Mesothelial cell of epicardium (in vitro differentiated cells): ENCODE results near the gene RAN. TPM values are rescaled to one million over a fixed set of nuclear protein-coding genes. Genes with fewer than 3 reads are reported as not detected.

Experiments
- DNase-seq, 2 experiments: peaks; one replicate each; pipeline ENCODE4 v3.0.0; 2021; ENCODE audit warnings: low spot score in 2 of 2; ENCODE audit not compliant: unreplicated experiment in 2 of 2
- H3K27ac Mint-ChIP-seq: 2 replicates; pipeline ENCODE4 v1.8.0; 2021; ENCODE audit warnings: mixed read lengths
- H3K27me3 Mint-ChIP-seq: 2 replicates; pipeline ENCODE4 v1.8.0; 2021; ENCODE audit warnings: low read depth, mixed read lengths
- H3K36me3 Mint-ChIP-seq: 2 replicates; pipeline ENCODE4 v1.8.0; 2021; ENCODE audit warnings: mixed read lengths
- H3K4me1 Mint-ChIP-seq: 2 replicates; pipeline ENCODE4 v1.8.0; 2021; ENCODE audit warnings: mixed read lengths
- H3K4me3 Mint-ChIP-seq: 2 replicates; pipeline ENCODE4 v1.8.0; 2021; ENCODE audit warnings: mild to moderate bottlenecking, moderate library complexity, mixed read lengths
- H3K9me3 Mint-ChIP-seq: 2 replicates; pipeline ENCODE4 v1.8.0; 2021; ENCODE audit warnings: mixed read lengths
- CTCF ChIP-seq: fragments of 200-600 bp; sonication (generic); IDR thresholded peaks from one replicate; pipeline ENCODE4 v1.5.0; 2021; ENCODE audit warnings: antibody characterized with exemption; ENCODE audit not compliant: unreplicated experiment
- total RNA-seq: library from RNA; stranded (reverse); gene quantifications from 3 replicates; pipeline ENCODE4 v1.2.1, GENCODE V29; 2021

The RAN gene
- total RNA-seq, 1 donor from 2014 or later: 629 TPM

GRCh38 chr12:130835011-130835410 lies 36.9 kb upstream of the RAN start:
- Mint-ChIP-seq H3K36me3 (no peaks in the 10 kb centered on the region), H3K27me3 (peaks cover 2% of the 10 kb centered on the region), H3K27ac (no peak overlapping the region), H3K4me3 (no peak overlapping the region), H3K4me1 (peaks cover 22% of the 10 kb centered on the region), H3K9me3 (no peaks in the 10 kb centered on the region)
- no peak for DNase-seq
- no peak for TF ChIP-seq CTCF

- Mint-ChIP-seq H3K4me1 (peaks cover 24% of the 10 kb centered on the region), H3K27me3 (peaks cover 2% of the 10 kb centered on the region), H3K27ac (no peak overlapping the region), H3K36me3 (no peaks in the 10 kb centered on the region), H3K9me3 (no peaks in the 10 kb centered on the region), H3K4me3 (no peak overlapping the region)
- TF ChIP-seq CTCF: no peak
- DNase-seq: no peak
Observed at GRCh38 chr12:130835436-130835835, 36.4 kb upstream of the RAN start.

GRCh38 chr12:130838284-130838950 lies 33.4 kb upstream of the RAN start:
- Mint-ChIP-seq H3K27me3 (peaks cover 2% of the 10 kb centered on the region), H3K9me3 (no peaks in the 10 kb centered on the region), H3K4me1 (peaks cover 18% of the 10 kb centered on the region), H3K36me3 (no peaks in the 10 kb centered on the region), H3K4me3 (peak overlapping the region; percentile 73), H3K27ac (no peak overlapping the region)
- no peak for TF ChIP-seq CTCF
- peak; percentile 32 to 57 for DNase-seq

- H3K9me3 Mint-ChIP-seq: no peaks in the 10 kb centered on the region
- peak; percentile 87 to 95 for DNase-seq
- peaks cover 18% of the 10 kb centered on the region for H3K4me1 Mint-ChIP-seq
- H3K27ac Mint-ChIP-seq: peak within 1 kb of the TSS; percentile 76
- H3K4me3 Mint-ChIP-seq: peak within 1 kb of the TSS; percentile 73
- H3K27me3 Mint-ChIP-seq: peaks cover 2% of the 10 kb centered on the region
- no peak for TF ChIP-seq CTCF
- H3K36me3 Mint-ChIP-seq: no peaks in the 10 kb centered on the region
Observed at GRCh38 chr12:130838951-130839769, 32.7 kb upstream of the RAN start, which contains the start of gene STX2. Gene STX2, minus strand, starts transcription at chr12:130839250. Its CDS starts 151 bp downstream, at chr12:130839099.

- no peaks in the 10 kb centered on the region for H3K9me3 Mint-ChIP-seq
- peak overlapping the region; percentile 64 for H3K4me3 Mint-ChIP-seq
- peaks cover 18% of the 10 kb centered on the region for H3K4me1 Mint-ChIP-seq
- no peak for DNase-seq
- H3K27me3 Mint-ChIP-seq: peaks cover 2% of the 10 kb centered on the region
- peak overlapping the region; percentile 76 for H3K27ac Mint-ChIP-seq
- no peak for TF ChIP-seq CTCF
- no peaks in the 10 kb centered on the region for H3K36me3 Mint-ChIP-seq
Observed at GRCh38 chr12:130839770-130840404, 32.0 kb upstream of the RAN start.
